LoVo (cell line): ENCODE results near the gene ASMTL.

Experiments used
- DNase-seq: peaks from one replicate; pipeline ENCODE4 v3.0.0-alpha.2; 2016; ENCODE audit warnings: low spot score

The ASMTL gene

DNA sequence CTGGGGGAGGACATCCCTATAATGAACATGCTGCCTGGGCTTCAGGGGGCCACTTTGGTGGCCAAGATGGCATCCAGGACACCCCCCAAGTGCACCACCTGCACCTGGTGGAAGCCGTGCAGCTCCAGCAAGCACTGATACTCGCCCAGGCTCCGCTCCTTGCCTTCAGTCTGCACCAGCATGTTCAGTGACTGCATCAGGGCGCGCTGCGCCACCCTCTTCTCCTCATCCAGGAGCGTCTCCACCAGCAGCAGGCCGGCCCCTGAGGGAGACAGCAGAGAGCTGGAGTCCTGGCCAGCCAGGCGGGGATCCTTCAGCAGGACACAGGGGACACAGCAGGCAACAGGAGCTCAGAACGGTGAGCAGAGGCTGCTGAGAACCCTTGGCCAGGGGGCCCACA is 49.5 kb downstream of the ASMTL start:
- no peak for DNase-seq

DNA sequence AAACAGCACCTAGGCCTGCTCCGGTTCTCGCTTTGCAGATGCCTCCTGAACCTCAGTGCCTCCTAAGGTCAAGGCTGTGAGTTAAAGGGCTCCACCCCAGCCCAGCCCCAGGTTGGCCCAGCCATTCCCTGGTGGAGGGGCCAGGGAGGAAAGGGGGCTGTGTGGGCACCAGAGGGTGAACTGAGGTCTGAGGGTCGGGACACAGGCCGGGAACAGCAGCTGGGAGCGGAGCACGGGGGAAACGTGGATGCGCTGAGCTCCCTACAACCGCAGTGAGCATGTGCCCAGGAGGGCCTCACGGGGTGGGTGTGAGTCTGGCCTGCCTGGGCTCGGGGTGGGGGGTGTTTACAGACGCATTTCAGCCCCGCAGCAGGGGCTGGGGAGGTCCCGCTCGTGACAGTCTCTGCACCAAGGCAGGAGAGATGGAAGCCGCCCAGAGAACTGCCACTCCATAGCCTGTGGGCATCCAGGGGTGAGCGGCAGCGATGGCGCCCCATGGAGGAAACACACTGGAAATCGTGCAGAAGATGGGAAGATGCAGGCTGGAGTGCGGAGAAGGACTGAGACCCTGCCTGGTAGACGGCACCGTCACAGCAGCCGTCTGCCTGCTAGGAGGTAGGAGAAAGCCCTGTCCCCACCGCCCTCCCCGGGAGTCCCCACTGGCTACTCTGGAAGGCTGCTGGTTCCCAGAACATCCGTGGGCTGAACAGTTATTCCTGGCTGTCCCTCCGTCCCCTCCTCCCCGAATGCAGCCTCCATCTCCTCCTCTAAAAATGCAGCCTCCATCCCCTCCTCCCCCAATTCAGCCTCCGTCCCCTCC is 50.9 kb downstream of the ASMTL start:
- DNase-seq: no peak

DNA sequence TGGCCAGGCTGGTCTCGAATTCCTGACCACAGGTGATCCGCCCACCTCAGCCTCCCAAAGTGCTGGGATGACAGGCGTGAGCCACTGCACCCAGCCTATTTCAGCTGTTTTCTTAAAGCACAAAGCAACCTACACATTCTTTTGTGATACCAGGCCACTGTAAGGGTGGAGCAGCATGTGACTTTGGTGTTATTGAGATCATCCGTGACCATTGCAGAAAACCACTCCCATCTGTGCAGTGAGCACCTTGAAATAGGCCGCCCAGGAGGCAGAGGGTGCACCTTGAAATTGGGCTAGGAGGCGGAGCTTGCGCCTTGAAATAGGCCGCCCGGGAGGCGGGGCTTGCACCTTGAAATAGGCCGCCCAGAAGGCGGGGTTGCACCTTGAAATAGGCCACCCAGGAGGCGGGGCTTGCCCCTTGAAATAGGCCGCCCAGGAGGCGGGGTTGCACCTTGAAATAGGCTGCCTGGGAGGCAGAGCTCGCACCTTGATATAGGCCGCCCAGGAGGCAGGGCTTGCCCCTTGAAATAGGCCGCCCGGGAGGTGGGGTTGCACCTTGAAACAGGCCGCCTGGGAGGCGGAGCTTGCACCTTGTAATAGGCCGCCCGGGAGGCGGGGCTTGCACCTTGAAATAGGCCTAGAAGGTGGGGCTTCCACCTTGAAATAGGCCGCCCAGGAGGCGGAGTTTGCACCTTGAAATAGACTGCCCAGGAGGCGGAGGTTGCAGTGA is 51.8 kb downstream of the ASMTL start:
- DNase-seq: no peak

- DNase-seq: no peak
Observed at GRCh38 chrX:1400049-1400448, 52.7 kb downstream of the ASMTL start.

DNA sequence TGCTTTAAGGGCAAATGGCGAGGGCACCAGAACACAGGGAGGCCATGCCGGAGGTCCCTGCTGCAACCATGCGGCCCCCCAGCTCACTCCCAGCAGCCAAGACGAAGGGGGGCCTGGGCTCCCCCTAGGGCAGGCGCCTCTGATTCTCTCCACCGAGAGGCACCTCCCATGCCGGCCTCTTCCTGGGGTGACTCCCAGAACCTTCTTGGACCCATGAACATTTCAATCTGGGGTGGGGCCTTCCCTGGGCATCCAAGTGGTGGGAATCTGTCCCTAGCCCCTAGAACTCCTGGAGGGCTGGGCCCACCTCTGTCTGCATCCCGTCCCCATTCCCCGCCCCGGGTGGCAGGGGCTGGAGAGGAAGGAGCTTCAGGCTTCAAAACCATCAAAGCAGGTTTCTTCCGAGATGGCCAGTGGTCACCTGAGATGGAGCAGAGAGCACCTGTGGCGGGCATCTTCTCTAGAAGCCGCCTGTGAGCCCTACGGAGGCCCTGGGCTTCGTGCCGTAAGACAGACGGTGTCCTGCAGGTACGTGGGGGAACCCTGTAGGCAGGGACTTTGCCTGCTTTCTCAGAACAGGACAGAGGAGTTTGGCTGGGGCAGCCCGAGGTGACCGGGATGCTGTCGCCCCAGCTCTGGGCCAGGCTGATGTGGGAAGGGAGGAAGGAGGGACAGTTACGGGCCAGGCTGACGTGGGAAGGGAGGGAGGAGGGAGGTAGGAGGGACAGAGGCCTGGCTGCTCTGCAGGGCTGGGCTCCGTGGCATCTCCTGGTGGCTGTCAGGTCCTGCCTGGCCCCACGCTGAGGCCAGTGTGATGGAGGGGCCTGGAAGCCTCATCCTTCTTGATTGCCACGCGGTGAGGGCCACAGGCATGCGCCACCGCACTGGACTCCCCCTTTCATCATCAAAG is 54.0 kb downstream of the ASMTL start:
- no peak for DNase-seq

- DNase-seq: no peak
Observed at GRCh38 chrX:1397441-1398270, 55.1 kb downstream of the ASMTL start.

DNA sequence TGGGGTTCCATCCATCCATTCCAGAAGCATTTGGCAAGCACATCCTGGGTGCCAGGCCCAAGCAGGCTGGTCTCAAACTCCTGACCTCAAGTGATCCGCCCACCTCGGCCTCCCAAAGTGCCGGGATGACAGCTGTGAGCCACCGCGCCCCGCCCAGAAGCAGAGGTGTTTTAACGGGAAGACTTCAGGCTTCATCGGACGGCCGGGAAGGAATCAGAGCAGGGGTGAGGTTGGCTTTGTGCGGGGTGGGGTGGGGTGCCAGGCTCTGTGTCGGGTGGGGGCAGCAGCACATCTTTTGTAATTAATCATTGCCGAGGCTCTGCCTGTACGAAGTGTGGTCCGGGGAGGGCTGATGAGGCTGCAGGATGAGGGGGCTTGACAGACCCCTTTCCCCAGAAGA is 55.7 kb downstream of the ASMTL start:
- DNase-seq: no peak

GRCh38 chrX:1395646-1396216 is 57.0 kb downstream of the ASMTL start:
- no peak for DNase-seq

DNA sequence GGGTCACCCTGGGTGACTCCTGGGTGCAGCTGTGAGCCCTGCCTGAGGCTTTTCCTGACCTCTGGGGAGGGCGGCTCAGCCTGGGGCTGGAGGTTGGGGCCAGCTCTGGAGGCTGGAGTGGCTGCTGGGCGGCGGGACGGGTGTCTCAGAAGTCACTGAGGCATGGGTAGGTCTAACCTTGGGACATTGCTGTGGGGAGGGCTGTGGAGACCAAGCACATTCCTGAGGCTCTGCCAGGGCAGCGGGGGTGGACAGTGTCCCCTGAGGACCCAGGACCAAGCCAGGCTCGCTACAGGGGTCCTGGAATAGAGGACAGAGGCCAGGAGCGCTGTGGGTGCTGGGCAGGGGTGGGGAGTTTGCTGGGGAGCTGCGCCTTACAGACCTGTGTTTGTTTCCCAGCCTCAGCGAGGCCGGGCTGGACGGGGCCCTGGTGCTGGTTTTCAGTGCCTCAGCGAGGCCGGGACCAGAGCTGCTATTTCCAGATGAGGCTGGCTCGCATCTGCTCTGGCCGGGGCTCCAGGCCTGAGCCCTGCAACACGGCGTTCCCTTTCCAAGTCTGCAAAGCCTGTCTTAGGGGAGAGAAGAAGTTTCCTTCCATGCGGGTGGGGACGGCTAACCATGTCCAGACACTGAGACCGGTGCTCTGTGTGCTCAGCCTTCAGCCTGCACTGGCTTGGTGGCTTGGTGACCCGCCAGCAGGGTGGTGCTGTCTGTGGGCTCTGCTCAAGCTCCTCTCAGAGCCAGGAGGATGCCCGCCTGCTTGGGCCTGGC is 57.8 kb downstream of the ASMTL start:
- no peak for DNase-seq

DNA sequence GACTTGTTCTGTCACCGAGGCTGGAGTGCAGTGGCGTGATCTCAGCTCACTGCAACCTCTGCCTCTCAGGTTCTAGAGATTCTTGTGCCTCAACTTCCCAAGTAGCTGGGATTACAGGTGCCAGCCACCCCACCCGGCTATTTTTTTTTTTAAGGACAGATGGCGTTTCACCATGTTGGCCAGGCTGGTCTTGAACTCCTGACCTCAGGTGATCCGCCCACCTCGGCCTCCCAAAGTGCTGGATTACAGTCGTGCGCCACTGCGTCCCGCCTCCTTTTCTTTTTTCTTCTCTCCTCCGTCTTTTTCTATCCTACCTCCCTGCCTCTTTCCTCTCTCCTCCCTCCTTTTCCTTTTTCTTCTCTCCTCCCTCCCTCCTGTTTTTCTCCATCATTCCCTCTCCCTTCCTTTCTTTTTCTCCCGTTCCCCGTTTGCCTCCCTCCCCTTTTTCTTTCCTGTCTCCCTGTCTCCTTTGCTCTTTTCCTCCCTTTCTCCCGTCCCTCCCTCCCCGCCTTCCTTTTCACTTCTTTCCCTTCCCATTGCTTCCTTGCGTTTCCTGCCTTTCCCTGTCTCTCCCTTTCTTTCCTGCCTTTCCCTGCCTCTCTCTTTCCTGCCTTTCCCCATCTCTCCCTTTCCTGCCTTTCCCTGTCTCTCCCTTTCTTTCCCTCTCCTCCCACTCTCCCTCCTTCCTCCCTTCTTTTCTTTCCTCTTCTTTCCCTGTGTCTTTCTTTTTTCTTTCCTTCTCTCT is 58.7 kb downstream of the ASMTL start:
- DNase-seq: no peak

GRCh38 chrX:1392376-1393068 is 60.2 kb downstream of the ASMTL start:
- DNase-seq: peak; percentile 62

DNA sequence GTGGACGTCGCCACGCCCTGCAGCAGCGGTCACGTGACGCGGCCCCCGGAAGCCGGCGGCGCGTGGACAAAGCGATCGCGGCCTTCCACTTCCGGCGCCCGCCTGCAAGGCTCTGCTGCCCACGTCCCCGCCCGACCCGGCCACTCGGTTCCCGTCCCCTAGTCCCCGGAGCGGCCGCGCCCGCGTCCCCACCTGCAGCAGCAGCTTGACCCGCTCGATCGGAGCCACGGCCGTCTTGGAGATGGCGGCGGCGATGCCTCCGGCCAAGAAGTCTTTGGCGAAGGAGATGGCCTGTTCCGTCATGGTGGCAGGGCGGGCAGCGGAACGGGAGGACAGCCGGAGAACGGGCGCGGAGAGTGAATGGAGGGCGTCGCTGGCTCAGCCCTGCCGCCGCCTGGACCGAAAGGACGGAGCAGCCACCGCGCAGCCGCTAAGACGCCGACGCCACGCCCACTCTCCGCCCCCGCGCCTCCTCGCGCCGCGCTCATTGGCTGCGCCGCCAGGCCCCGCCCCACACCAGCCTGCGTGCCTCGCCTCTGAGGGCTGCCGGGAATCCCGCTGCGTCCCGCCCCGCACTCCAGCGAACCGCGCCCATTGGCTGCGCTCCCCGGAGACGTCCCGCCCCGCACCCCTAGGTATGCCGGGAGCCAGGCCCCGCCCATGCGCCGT is 60.9 kb downstream of the ASMTL start, which contains the start of gene SLC25A6:
SLC25A6 (minus strand) TSS at position 407 of the 669 bp plus-strand sequence; CDS start at position 303, 104 bp downstream.
- DNase-seq: peak; percentile 98

DNA sequence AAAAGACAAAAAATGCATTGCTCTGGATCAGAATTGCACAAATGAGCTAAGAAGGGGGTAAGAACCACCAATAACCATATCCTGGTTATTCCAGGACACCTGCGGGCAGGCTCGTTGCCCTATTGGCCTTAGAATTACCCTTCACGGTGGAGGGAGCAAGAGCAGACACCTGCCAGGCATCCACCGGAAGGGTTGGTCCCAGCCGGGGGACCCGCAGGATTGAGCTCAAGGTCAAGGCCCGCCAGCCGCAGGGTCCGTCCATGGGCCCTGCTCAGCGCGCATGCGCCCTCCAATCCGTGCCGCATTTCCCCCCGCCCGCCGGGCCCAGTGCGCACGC is 61.4 kb downstream of the ASMTL start:
- peak; percentile 90 for DNase-seq

GRCh38 chrX:1390621-1391369 is 61.9 kb downstream of the ASMTL start:
- no peak for DNase-seq

DNA sequence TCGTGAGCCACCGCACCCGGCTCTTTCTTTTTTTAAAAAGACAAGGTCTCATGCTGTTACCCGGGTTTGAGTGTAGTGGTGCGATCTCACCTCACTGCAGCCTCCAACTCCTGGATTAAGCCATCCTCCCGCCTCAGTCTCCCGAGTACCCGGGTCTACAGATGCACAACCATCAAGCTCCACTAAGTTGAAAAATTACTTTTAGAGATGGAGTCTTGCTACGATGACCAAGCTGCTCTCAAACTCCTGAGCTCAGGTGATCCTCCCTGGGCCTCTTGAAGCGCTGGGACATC is 62.8 kb downstream of the ASMTL start:
- no peak for DNase-seq

DNA sequence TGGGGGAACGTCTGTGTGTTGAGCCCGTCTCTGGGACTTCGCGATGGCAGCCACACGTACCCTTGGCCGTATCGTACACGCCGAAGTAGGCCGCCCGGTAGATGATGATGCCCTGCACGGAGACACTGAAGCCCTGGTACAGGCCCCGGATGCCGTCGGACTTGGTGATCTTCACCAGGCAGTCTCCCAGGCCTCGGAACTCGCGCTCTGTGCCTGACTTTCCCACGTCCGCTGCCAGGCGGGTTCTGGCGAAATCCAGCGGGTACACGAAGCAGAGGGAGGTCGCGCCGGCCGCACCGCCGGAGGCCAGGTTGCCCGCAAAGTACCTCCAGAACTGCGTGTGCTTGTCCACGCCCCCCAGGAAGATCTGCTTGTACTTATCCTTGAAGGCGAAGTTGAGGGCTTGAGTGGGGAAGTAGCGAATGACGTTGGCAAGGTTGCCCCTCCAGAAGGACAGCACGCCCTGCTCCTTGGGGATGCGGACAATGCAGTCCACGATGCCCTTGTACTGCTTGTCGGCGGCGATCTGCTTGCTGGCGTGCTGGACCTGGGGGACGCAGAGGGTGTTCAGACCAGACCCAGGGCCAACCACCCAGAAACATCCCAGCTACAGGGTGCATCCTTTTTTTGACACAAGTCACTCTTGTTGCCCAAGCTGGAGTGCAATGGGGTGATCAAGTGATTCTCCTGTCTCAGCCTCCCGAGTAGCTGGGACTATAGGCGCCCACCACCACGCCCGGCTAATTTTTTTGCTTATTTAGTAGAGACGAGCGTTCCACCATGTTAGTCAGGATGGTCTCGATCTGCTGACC is 63.3 kb downstream of the ASMTL start:
- DNase-seq: no peak

- no peak for DNase-seq
Observed at GRCh38 chrX:1388651-1389050, 64.1 kb downstream of the ASMTL start.
